Endothelial cell of umbilical vein (primary cell): ENCODE results near the gene LAMA4. TPM values are rescaled to one million over a fixed set of nuclear protein-coding genes. Genes with fewer than 3 reads are reported as not detected.
A peak's percentile ranks its signal among the peaks of the same experiment; 100 is the strongest.

Experiments used
- BruUV-seq: library from RNA; stranded (reverse); fragments of 400-500 nt; replicated peaks from 2 replicates; lab custom pipeline; 2021; lab: Mats Ljungman, UMichigan
- CTCF ChIA-PET: fragments of 300-600, 350-600 bp; sonication (Branson Sonifier 250); formaldehyde crosslinking; loops from one replicate; lab custom pipeline; 2021; ENCODE audit warnings: antibody characterized with exemption, inconsistent platforms; lab: Charles Lee
- POLR2A ChIA-PET: fragments of 300-600, 350-600 bp; sonication (Branson Sonifier 250); formaldehyde crosslinking; loops from one replicate; lab custom pipeline; 2021; ENCODE audit warnings: antibody characterized with exemption, inconsistent platforms; lab: Charles Lee
- DNase-seq: peaks from one replicate; pipeline ENCODE4 v3.0.0-alpha.2; 2011; ENCODE audit warnings: low read depth, low spot score
- FAIRE-seq: peaks from 2 replicates; lab custom pipeline; 2011; peaks lifted over from hg19 to GRCh38; lab: Jason Lieb, UNC
- H2AFZ ChIP-seq: 2 replicates; pipeline ENCODE4 v1.6.0; 2012; ENCODE audit warnings: low read depth, low read length, control low read depth, inconsistent platforms
- H3K27ac ChIP-seq: 2 replicates; pipeline ENCODE4 v1.5.1; 2011; ENCODE audit warnings: low read depth, mild to moderate bottlenecking, control low read depth, low read length, moderate library complexity; ENCODE audit not compliant: insufficient read depth
- H3K27me3 ChIP-seq, 2 experiments: 2 replicates each; pipeline versions ENCODE4 v1.6.0 to v1.6.1; 2011; ENCODE audit warnings: low read length in 2 of 2, mixed read lengths in 1 of 2; ENCODE audit not compliant: control insufficient read depth in 2 of 2, insufficient read depth in 2 of 2
- H3K36me3 ChIP-seq, 2 experiments: 2 replicates in 1 of 2; 3 replicates in 1 of 2; pipeline ENCODE4 v1.5.1; 2011; ENCODE audit warnings: low read length in 2 of 2, mild to moderate bottlenecking in 1 of 2, moderate library complexity in 1 of 2; ENCODE audit not compliant: control insufficient read depth in 2 of 2, insufficient read depth in 2 of 2; ENCODE audit errors: extremely low read depth in 1 of 2
- H3K4me1 ChIP-seq: 3 replicates; pipeline ENCODE4 v1.5.1; 2011; ENCODE audit warnings: mild to moderate bottlenecking, low read length; ENCODE audit not compliant: control insufficient read depth, insufficient read depth; ENCODE audit errors: extremely low read depth
- H3K4me2 ChIP-seq: 2 replicates; pipeline ENCODE4 v1.6.1; 2011; ENCODE audit warnings: low read length, control low read depth, mixed read lengths; ENCODE audit not compliant: insufficient read depth
- H3K4me3 ChIP-seq, 3 experiments: fragments of 200-600 bp in 1 of 3; sonication (generic), shearing (Covaris generic) in 1 of 3; replicated peaks in 1 of 3; 2 replicates each; pipeline ENCODE4 v1.5.1; 2011 to 2016; ENCODE audit warnings: control low read depth in 3 of 3, low read length in 3 of 3, mild to moderate bottlenecking in 2 of 3, inconsistent platforms in 1 of 3, low read depth in 1 of 3, moderate library complexity in 1 of 3; ENCODE audit not compliant: insufficient read depth in 1 of 3
- H3K79me2 ChIP-seq: 2 replicates; pipeline ENCODE4 v1.6.0; 2012; ENCODE audit warnings: low read length, inconsistent platforms; ENCODE audit not compliant: control insufficient read depth, insufficient read depth
- H3K9ac ChIP-seq: replicated peaks from 2 replicates; pipeline ENCODE3; 2011; ENCODE audit warnings: low read length, control low read depth; ENCODE audit not compliant: insufficient read depth; ENCODE audit errors: extremely low read depth
- H3K9me1 ChIP-seq: replicated peaks from 3 replicates; pipeline ENCODE4 v1.6.0; 2011; ENCODE audit warnings: mild to moderate bottlenecking, low read length; ENCODE audit not compliant: control insufficient read depth, insufficient read depth; ENCODE audit errors: extremely low read depth
- H3K9me3 ChIP-seq: replicated peaks from 2 replicates; pipeline ENCODE4 v1.5.1; 2012; ENCODE audit warnings: low read length, inconsistent platforms; ENCODE audit not compliant: control insufficient read depth, insufficient read depth
- H4K20me1 ChIP-seq: replicated peaks from 2 replicates; pipeline ENCODE3; 2011; ENCODE audit warnings: mild to moderate bottlenecking, low read length; ENCODE audit not compliant: control insufficient read depth, insufficient read depth; ENCODE audit errors: extremely low read depth
- CTCF ChIP-seq, 2 donors: IDR thresholded peaks; 1 replicate in 1 of 2; 2 replicates in 1 of 2; pipeline ENCODE4 v1.5.1; 2011; ENCODE audit warnings: low read length in 2 of 2, mild to moderate bottlenecking in 2 of 2, moderate library complexity in 2 of 2, control low read depth in 1 of 2, inconsistent platforms in 1 of 2, low read depth in 1 of 2; ENCODE audit not compliant: insufficient read depth in 1 of 2; ENCODE audit errors: extremely low read depth in 1 of 2
- EZH2 ChIP-seq: IDR thresholded peaks from 2 replicates; pipeline ENCODE4 v1.6.1; 2012; ENCODE audit warnings: borderline replicate concordance, low read depth, mild to moderate bottlenecking, moderate library complexity, low read length, inconsistent platforms; ENCODE audit not compliant: severe bottlenecking
- FOS ChIP-seq: IDR thresholded peaks from 2 replicates; pipeline ENCODE4 v1.6.1; 2011; ENCODE audit warnings: mild to moderate bottlenecking, low read length, moderate library complexity, borderline replicate concordance; ENCODE audit not compliant: insufficient read depth
- GATA2 ChIP-seq: IDR thresholded peaks from 2 replicates; pipeline ENCODE4 v1.7.0; 2011; ENCODE audit warnings: low read depth, mild to moderate bottlenecking, moderate library complexity, mixed read lengths, low read length; ENCODE audit not compliant: insufficient read length, insufficient read depth
- JUN ChIP-seq: IDR thresholded peaks from 2 replicates; pipeline ENCODE4 v1.6.1; 2011; ENCODE audit warnings: borderline replicate concordance, low read depth; ENCODE audit not compliant: insufficient read length, insufficient read depth
- MAX ChIP-seq: IDR thresholded peaks from 2 replicates; pipeline ENCODE4 v1.6.1; 2011; ENCODE audit not compliant: insufficient read depth, insufficient read length
- MYC ChIP-seq: IDR thresholded peaks from one replicate; pipeline ENCODE4 v1.6.1; 2011; ENCODE audit warnings: mild to moderate bottlenecking, low read depth, low read length
- POLR2A ChIP-seq: IDR thresholded peaks from 2 replicates; pipeline ENCODE4 v1.6.1; 2012; ENCODE audit warnings: low read depth, mild to moderate bottlenecking, control low read depth, low read length
- POLR2AphosphoS5 ChIP-seq: IDR thresholded peaks from 2 replicates; pipeline ENCODE4 v1.6.1; 2012; ENCODE audit warnings: low read depth, mild to moderate bottlenecking, control low read depth, low read length, moderate library complexity; ENCODE audit not compliant: insufficient read depth
- dilution Hi-C: fragments of 300-500 bp; cut with MboI; formaldehyde crosslinking; loops from one replicate; pipeline ENCODE4 v1.15.0; 2019; ENCODE audit warnings: low sequenced_read_pairs; ENCODE audit not compliant: extremely low pct_ligation_motif_present
- intact Hi-C: fragments of 100-400 bp; cut with micrococcal nuclease; formaldehyde crosslinking; loops from one replicate; pipeline ENCODE4 v1.10.0; 2022
- polyA plus RNA-seq, 4 experiments: library from polyadenylated mRNA; depleted of rRNA in 3 of 4; stranded (reverse) in 3 of 4; unstranded in 1 of 4; fragments of >200 nt; gene quantifications; 2 replicates each; pipeline versions ENCODE4 v1.2.1 to v1.2.3, GENCODE V29; 2011 to 2012; ENCODE audit warnings: missing spikeins in 1 of 4
- total RNA-seq: library from RNA; stranded (reverse); gene quantifications from 2 replicates; pipeline ENCODE4 v1.2.3, GENCODE V29; 2021

LAMA4 gene
- total and polyA plus RNA-seq, 2 donors (not counting 3 experiments of a cell fraction or from before 2014, with no cell fraction given), result 384 to 629 TPM

GRCh38 chr6:112187736-112188135 is 66.6 kb downstream of the LAMA4 start:
- H3K27me3 ChIP-seq, result no peaks in the 10 kb centered on the region
- H4K20me1 ChIP-seq, result no peaks in the 10 kb centered on the region
- no peak overlapping the region for H3K27ac ChIP-seq
- POLR2A ChIA-PET, result no interaction called here
- TF ChIP-seq MAX (no peak), EZH2 (no peak), GATA2 (peak; percentile 43), POLR2AphosphoS5 (no peak)
- H3K4me3 ChIP-seq, result no peak overlapping the region
- H3K9me1 ChIP-seq, result no peaks in the 10 kb centered on the region
- CTCF ChIA-PET, result interaction anchor here (1.0 to 2.9 kb wide), 4 partner anchors 17 to 123 kb away, joined by 3 to 12 read pairs (median 6); partner anchors contain the start of gene LAMA4
- no peak overlapping the region for H3K9ac ChIP-seq
- TSS peak; percentile 1 for BruUV-seq
- no peak overlapping the region for H2AFZ ChIP-seq
- intact Hi-C loops (no loop called here), dilution Hi-C loops (no loop called here)
- DNase-seq (no peak), FAIRE-seq (no peak)
- H3K4me1 ChIP-seq, result peaks cover 13% of the 10 kb centered on the region
- no peaks in the 10 kb centered on the region for H3K9me3 ChIP-seq
- no peak overlapping the region for H3K4me2 ChIP-seq
- H3K79me2 ChIP-seq, result peaks cover 2% of the 10 kb centered on the region
- peaks cover 34 to 68% of the 10 kb centered on the region in 2 experiments for H3K36me3 ChIP-seq

- Histone ChIP-seq H3K4me3 (no peak overlapping the region), H2AFZ (no peak overlapping the region), H3K27me3 (no peaks in the 10 kb centered on the region), H3K9ac (no peak overlapping the region), H3K36me3 (peaks cover 40 to 65% of the 10 kb centered on the region in 2 experiments), H3K9me1 (no peaks in the 10 kb centered on the region), H3K79me2 (no peaks in the 10 kb centered on the region), H3K9me3 (no peaks in the 10 kb centered on the region), H3K4me1 (peaks cover 21% of the 10 kb centered on the region), H3K4me2 (no peak overlapping the region), H4K20me1 (no peaks in the 10 kb centered on the region), H3K27ac (no peak overlapping the region)
- ChIA-PET CTCF (interaction anchor here (1.1 to 1.5 kb wide), 3 partner anchors 10 to 126 kb away, joined by 4 to 5 read pairs (median 4); no protein-coding TSS in a partner anchor), POLR2A (no interaction called here)
- TF ChIP-seq FOS (no peak), MYC (no peak), GATA2 (no peak), POLR2A (no peak), JUN (no peak), CTCF (IDR thresholded peaks at IDR 0.05; ENCODE audit: extremely low read depth in 1 of 2, insufficient read depth in 1 of 2, low read depth in 1 of 2, low read length in 2 of 2) (no peak), EZH2 (no peak), POLR2AphosphoS5 (no peak), MAX (no peak)
- intact Hi-C loops, result no loop called here
- BruUV-seq, result no TSS peak
- DNase-seq (no peak), FAIRE-seq (peak; percentile 54)
- dilution Hi-C loops, result no loop called here
Measured at GRCh38 chr6:112184951-112185350, 69.4 kb downstream of the LAMA4 start.
